ENCODE results near the gene ZNF597.

Gene ZNF597

DNA sequence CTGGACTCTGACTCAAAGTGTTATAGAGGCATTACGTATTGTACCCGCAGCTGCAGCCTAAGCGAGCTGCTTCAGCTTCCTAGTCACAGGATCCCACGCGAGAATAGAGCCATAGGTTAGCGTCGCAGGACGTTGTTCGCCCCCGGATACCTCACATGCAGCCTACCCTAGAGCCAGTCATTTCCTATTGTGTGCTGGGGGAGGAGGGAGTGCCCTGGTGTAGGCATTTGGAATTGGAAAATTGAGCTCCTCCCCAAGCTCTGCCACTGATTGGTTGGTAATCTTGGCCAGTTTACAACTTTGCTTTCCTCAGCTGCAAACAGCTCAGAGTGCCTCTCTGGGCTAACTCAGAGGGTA is 706 bp upstream of the ZNF597 start:
- Mint-ChIP-seq H3K36me3 (ENCODE audit: low read depth) (peaks cover 52% of the 10 kb centered on the region), H3K9me3 (peaks cover 32% of the 10 kb centered on the region), H3K27me3 (ENCODE audit: low read depth) (no peaks in the 10 kb centered on the region), H3K4me3 (peak overlapping the region; percentile 91), H3K27ac (peak overlapping the region; percentile 95), H3K4me1 (ENCODE audit: low read depth) (peaks cover 13% of the 10 kb centered on the region)
- peak; percentile 51 for DNase-seq (ENCODE audit: low spot score)

DNA sequence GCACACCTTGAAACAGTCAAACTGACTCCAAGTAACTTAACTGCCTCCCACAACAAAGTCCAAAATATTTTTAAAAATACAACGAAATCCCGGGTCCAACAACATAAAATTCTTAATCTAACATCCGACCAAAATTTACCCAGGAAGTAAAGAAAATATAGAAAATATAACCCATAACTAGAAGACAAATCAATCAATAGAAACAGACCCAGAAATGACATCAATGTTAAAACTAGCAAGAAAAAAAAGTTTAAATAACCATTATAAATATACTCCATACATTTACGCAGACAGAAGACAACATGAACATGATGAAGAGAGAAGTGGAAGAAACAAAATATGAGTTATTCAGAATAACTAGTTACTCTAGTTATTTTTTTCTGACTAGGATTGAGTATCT is 3.7 kb downstream of the ZNF597 start:
- Mint-ChIP-seq H3K27me3 (ENCODE audit: low read depth) (no peaks in the 10 kb centered on the region), H3K4me1 (ENCODE audit: low read depth) (peaks cover 7% of the 10 kb centered on the region), H3K9me3 (peaks cover 26% of the 10 kb centered on the region), H3K36me3 (ENCODE audit: low read depth) (peaks cover 56% of the 10 kb centered on the region), H3K4me3 (no peak overlapping the region), H3K27ac (no peak overlapping the region)
- DNase-seq (ENCODE audit: low spot score): no peak

DNA sequence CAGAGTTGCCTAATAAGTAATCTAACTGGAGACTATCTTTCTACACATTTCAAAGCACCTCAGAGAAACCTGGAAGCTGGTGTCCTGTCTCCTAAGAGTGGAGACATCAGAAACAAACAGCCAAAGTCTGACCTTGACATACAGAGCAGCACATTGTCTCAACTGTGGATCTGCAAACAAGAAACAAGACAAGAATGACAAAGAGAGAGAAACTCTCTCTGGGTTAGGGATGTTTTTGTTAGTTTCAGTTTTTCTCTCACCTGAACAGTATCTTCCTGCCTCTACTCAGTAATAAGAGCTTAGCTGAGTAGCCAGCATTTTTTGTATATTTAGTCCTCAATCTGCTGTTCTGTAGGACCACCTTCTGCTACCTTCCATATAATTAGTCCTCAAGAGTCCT is 8.9 kb downstream of the ZNF597 start:
- peaks cover 64% of the 10 kb centered on the region for H3K36me3 Mint-ChIP-seq (ENCODE audit: low read depth)
- H3K4me3 Mint-ChIP-seq: no peak overlapping the region
- peaks cover 19% of the 10 kb centered on the region for H3K9me3 Mint-ChIP-seq
- DNase-seq (ENCODE audit: low spot score): no peak
- peaks cover 9% of the 10 kb centered on the region for H3K4me1 Mint-ChIP-seq (ENCODE audit: low read depth)
- no peak overlapping the region for H3K27ac Mint-ChIP-seq
- H3K27me3 Mint-ChIP-seq (ENCODE audit: low read depth): no peaks in the 10 kb centered on the region

DNA sequence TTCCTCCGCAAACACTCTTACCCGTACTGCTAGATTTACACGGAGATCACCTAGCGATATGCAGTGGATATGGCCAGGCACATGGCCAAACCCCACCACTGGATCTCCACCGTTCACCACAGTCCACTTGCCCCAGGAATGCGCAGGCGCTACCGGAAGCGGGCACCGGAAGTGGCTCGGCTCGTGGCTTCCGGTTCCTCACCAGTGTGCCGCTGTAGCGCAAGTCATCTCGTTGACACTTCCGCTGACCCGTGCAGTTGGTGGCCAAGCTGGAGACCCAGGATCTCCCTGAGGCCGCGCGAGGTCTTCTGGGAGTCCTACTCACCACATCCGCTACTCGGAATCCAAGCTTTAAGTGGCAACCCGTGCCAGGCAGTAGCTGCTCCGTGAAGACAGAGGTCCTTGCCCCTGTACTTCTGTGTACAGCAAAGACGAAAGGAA is 11.5 kb downstream of the ZNF597 start:
- Mint-ChIP-seq H3K27me3 (ENCODE audit: low read depth) (no peaks in the 10 kb centered on the region), H3K9me3 (peaks cover 17% of the 10 kb centered on the region), H3K36me3 (ENCODE audit: low read depth) (peaks cover 42% of the 10 kb centered on the region), H3K4me3 (no peak overlapping the region), H3K27ac (peak overlapping the region; percentile 36), H3K4me1 (ENCODE audit: low read depth) (peaks cover 9% of the 10 kb centered on the region)
- DNase-seq (ENCODE audit: low spot score): peak; percentile 15

DNA sequence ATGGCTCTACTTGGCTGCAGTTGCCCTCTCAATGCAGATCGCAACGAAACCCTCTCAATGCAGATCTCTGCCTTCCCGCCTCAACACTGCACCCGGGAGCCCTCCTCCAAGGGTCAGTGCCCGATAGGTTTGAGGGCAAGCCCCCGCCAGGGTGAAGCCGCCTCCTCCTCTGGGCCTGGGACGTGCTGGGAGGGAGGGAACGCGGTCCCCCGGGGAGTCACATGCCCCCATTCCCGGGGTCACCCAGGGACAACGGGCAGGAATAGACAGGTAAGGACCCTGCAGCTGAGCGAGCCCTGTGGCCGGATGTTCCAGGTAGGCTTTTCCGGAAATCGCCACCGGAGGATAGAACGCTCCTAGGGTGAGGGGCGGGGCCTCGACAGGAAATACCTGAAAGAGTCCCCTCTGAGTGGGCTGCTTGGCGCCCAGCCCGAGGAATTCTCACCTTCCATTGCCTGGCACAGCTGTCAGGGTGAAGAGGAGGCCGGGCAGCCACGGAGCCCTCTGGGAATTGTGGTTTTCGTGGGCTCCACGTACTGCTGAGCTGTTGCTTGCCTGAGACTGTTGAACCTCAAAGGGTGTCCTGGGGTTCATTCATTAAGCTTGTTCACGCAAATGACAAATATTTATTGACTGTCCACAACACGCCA is 29.4 kb downstream of the ZNF597 start:
- H3K36me3 Mint-ChIP-seq (ENCODE audit: low read depth): peaks cover 21% of the 10 kb centered on the region
- no peaks in the 10 kb centered on the region for H3K4me1 Mint-ChIP-seq (ENCODE audit: low read depth)
- no peaks in the 10 kb centered on the region for H3K27me3 Mint-ChIP-seq (ENCODE audit: low read depth)
- DNase-seq (ENCODE audit: low spot score): no peak
- H3K4me3 Mint-ChIP-seq: no peak overlapping the region
- no peak overlapping the region for H3K27ac Mint-ChIP-seq
- peaks cover 49% of the 10 kb centered on the region for H3K9me3 Mint-ChIP-seq

DNA sequence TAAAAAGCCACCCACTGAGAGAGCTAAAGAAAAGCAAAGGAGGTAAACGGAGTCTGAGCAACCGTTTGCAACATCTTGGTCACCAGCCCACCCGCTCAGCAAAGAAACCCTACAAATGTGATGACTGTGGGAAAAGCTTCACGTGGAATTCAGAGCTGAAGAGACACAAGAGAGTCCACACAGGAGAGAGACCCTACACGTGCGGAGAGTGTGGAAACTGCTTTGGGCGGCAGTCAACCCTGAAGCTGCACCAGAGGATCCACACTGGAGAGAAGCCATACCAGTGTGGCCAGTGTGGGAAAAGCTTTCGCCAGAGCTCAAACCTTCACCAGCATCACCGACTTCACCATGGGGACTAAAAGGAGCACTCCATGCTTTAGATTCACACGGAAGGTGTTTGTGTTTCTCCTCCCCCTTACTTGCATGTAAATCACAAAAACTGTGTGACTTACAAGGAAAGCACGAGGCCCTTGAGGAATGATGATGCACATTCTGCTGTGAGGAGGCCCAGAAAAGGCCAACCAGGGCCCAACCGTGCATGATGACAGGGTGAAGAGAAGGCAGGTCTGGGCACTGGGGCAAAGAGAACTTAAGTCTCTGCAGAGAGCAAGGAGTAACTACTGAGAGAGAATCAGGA is 34.6 kb downstream of the ZNF597 start:
- peaks cover 71% of the 10 kb centered on the region for H3K36me3 Mint-ChIP-seq (ENCODE audit: low read depth)
- H3K9me3 Mint-ChIP-seq: peaks cover 73% of the 10 kb centered on the region
- H3K4me1 Mint-ChIP-seq (ENCODE audit: low read depth): no peaks in the 10 kb centered on the region
- no peak overlapping the region for H3K27ac Mint-ChIP-seq
- H3K27me3 Mint-ChIP-seq (ENCODE audit: low read depth): no peaks in the 10 kb centered on the region
- DNase-seq (ENCODE audit: low spot score): no peak
- no peak overlapping the region for H3K4me3 Mint-ChIP-seq

DNA sequence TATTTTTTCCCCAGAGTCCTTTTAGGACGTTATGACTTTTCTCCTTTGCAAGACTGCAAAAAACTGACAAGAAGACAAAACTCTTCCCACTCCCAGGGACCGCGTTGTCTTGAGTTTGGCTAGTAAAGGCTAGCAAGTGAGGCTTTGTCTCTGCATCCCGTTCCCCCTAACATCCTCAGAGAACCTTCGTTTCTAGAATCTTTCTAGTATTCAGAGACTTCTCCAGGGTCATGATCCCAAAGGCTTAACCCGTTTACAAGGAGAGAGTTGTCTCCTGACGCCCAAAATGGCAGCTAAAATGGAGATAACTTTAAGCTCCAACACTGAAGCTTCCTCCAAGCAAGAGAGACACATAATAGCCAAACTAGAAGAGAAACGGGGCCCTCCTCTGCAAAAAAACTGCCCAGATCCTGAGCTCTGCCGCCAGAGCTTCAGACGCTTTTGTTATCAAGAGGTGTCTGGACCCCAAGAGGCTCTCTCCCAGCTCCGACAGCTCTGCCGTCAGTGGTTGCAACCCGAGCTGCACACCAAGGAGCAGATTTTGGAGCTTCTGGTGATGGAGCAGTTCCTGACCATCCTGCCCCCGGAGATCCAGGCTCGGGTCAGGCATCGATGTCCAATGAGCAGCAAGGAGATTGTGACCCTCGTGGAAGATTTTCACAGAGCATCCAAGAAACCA is 41.4 kb downstream of the ZNF597 start:
- Mint-ChIP-seq H3K4me1 (ENCODE audit: low read depth) (peaks cover 13% of the 10 kb centered on the region), H3K9me3 (peaks cover 57% of the 10 kb centered on the region), H3K27me3 (ENCODE audit: low read depth) (no peaks in the 10 kb centered on the region), H3K4me3 (peak overlapping the region; percentile 89), H3K36me3 (ENCODE audit: low read depth) (peaks cover 67% of the 10 kb centered on the region), H3K27ac (peak overlapping the region; percentile 84)
- DNase-seq (ENCODE audit: low spot score): no peak

DNA sequence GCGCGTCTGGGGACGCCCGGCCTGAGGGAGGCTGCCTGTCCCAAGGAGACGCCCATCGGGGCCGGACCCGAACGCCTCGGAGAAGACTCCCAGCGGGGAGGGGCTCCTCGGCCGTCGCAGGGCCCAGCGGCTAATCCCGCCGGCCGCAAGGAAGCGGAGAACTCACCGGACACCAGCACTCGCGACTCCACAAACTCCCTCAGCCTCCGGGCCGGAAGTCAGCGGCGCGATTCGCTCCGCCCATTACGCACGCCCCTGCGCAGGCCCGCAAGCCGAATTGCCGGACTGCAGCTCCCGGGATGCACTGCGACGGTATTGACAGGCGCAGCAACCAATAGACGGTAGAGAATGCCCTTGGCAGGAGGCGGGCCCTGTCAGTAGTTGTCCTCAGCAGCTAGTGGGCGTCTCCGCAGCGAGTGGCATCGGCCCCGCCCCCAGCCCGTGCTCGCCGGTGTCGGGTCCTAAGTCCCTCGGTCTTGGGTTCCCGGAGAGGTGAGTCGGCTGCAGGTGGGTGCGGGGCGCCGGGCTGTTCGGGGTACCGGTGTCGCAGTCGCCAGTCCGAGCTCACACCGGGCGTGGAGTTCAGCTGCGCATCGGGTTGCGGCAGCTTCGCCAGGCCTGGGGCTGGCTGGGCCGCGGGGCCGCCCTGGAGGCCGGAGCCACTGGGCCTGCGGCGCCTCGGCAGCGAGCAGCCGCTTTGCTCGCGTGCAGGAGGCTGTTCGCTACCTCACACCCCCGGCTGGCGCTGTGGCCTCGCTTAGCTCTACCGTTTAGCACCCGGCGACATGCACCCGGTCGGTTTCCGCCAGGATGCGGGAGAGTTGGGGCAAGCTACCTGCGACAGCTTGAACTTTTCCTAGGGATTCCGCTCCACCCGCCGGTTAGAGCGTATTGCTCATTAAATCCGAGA is 42.3 kb downstream of the ZNF597 start, which contains the start of the genes ZNF174 and ZSCAN32:
Gene ZNF174, plus strand, starts transcription at position 437 of the 910 bp plus-strand sequence. CDS start 790 bp downstream, outside the sequence.
Gene ZSCAN32, minus strand, starts transcription at position 226 of the 910 bp plus-strand sequence. CDS start 3,447 bp downstream, outside the sequence.
- Mint-ChIP-seq H3K9me3 (peaks cover 57% of the 10 kb centered on the region), H3K36me3 (ENCODE audit: low read depth) (peaks cover 67% of the 10 kb centered on the region), H3K27me3 (ENCODE audit: low read depth) (no peaks in the 10 kb centered on the region), H3K4me1 (ENCODE audit: low read depth) (peaks cover 13% of the 10 kb centered on the region), H3K4me3 (peak within 1 kb of the TSS; percentile 89), H3K27ac (peak within 1 kb of the TSS; percentile 84)
- peak; percentile 100 for DNase-seq (ENCODE audit: low spot score)

DNA sequence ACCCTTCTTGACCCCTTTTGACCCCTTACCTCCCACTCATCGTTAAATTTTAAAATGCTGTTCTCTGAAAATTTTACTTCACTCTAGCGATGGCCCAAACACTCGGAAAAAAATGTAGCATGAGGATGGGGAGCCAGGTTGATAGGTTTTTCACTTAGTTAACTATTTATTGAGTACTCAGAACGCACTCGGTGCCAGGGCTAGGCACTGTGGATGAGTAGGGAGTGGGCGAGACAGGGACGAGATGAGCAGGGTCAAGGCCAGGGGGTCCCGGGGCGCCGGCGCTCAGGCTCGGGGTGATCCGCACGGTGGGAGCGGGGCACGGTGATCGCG is 42.9 kb downstream of the ZNF597 start:
- peak overlapping the region; percentile 74 for H3K27ac Mint-ChIP-seq
- H3K4me1 Mint-ChIP-seq (ENCODE audit: low read depth): peaks cover 13% of the 10 kb centered on the region
- H3K9me3 Mint-ChIP-seq: peaks cover 56% of the 10 kb centered on the region
- peaks cover 69% of the 10 kb centered on the region for H3K36me3 Mint-ChIP-seq (ENCODE audit: low read depth)
- no peak for DNase-seq (ENCODE audit: low spot score)
- H3K27me3 Mint-ChIP-seq (ENCODE audit: low read depth): no peaks in the 10 kb centered on the region
- H3K4me3 Mint-ChIP-seq: peak overlapping the region; percentile 89

DNA sequence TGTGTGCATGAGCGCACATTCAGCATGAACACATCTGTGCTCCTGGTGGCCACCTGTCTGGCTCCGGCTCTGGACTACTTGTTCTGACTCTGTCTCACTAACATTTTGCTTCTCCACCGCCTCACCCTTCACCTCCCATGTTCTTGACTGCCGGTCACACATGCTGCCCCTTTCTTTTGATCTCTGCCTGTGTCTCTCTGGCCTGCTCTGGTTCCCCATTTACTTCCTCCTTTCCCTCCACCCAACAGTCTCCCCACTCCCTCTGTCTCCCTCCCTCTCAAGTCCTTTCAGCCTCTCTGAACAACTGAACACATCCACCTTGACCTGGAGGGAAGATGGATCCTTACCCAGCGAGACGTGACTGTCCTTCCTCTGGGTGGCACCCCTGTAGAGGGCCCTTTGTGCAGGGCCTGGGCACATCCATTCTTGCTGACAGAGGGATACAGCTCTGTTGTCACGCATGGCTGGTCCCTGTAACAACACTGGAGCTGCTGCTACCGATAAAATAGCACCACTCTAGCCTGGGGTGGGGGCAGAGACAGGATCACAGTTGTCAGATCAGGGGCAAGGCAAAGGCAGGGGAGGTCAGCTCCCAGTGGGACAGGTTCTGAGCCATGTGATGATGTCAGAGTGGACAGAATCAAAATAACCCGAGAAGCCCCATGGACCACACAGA is 53.5 kb downstream of the ZNF597 start:
- H3K27me3 Mint-ChIP-seq (ENCODE audit: low read depth): no peaks in the 10 kb centered on the region
- no peak overlapping the region for H3K27ac Mint-ChIP-seq
- no peak for DNase-seq (ENCODE audit: low spot score)
- peaks cover 55% of the 10 kb centered on the region for H3K9me3 Mint-ChIP-seq
- H3K4me1 Mint-ChIP-seq (ENCODE audit: low read depth): peaks cover under 1% of the 10 kb centered on the region
- peaks cover 86% of the 10 kb centered on the region for H3K36me3 Mint-ChIP-seq (ENCODE audit: low read depth)
- H3K4me3 Mint-ChIP-seq: no peak overlapping the region

DNA sequence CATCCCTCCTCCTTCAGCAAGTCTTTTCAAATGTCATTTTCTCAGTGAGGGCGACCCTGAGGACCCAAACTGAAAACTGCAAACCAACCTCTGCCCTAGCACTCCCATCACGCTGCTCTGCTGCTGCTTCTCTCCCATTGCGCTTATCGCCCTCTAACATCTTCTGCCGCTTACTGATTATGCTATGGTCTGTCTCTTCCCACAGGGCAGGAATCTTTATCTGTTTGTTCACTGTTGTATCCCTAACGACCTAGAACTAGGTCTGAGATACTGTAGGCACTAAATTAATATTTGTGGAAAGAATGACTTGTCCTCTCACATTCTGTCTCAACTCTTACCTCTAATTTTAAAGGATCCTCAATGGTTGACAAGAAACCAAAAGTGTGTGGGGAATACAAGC is 55.0 kb downstream of the ZNF597 start:
- Mint-ChIP-seq H3K9me3 (peaks cover 55% of the 10 kb centered on the region), H3K36me3 (ENCODE audit: low read depth) (peaks cover 86% of the 10 kb centered on the region)

DNA sequence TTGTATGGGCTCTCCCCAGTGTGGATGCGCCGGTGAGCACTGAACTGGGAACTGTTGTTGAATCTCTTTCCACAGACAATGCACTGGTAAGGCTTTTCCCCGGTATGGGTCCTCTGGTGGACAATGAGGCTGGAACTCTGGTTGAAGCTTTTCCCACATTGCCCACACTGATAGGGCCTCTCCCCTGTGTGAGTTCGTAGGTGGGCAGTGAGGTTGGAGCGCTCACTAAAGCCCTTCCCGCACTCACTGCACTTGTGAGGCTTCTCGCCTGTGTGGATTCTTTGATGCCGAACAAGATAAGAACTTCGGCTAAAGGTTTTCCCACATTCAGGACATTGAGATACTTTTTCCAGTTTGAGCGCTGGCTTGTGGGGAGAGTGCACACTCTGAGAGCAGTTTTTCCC is 60.3 kb downstream of the ZNF597 start:
- Mint-ChIP-seq H3K4me1 (ENCODE audit: low read depth) (no peaks in the 10 kb centered on the region), H3K36me3 (ENCODE audit: low read depth) (peaks cover 70% of the 10 kb centered on the region), H3K4me3 (no peak overlapping the region), H3K9me3 (peaks cover 69% of the 10 kb centered on the region), H3K27ac (no peak overlapping the region), H3K27me3 (ENCODE audit: low read depth) (no peaks in the 10 kb centered on the region)
- DNase-seq (ENCODE audit: low spot score): no peak

More for the DNA sequence above, 55.0 kb downstream of the ZNF597 start:
- Mint-ChIP-seq H3K4me1 (ENCODE audit: low read depth) (no peaks in the 10 kb centered on the region), H3K27ac (no peak overlapping the region), H3K4me3 (no peak overlapping the region), H3K27me3 (ENCODE audit: low read depth) (no peaks in the 10 kb centered on the region)
- DNase-seq (ENCODE audit: low spot score): no peak

Measured in T-helper 2 cell treated with Interferon-gamma antibody and Interleukin-4, amounts not matched to agents 5 μg/mL and 100 μg/mL, for 36 hours (primary cell).